ENCODE results near the gene GOLIM4.

GRCh38 chr3:168030577-168030976, 65.1 kb downstream of the GOLIM4 start:
- TF ChIP-seq REST (IDR thresholded peaks at IDR 0.05) = no peak
- no peak for TF ChIP-seq ZBTB33 (IDR thresholded peaks at IDR 0.05)
- no peak for TF ChIP-seq CTCF (IDR thresholded peaks at IDR 0.05; ENCODE audit: low read depth, low read length, missing input control)
- no peak for TF ChIP-seq YY1 (IDR thresholded peaks at IDR 0.05)
- no peak for TF ChIP-seq SP1 (IDR thresholded peaks at IDR 0.05)
- TF ChIP-seq RXRA (IDR thresholded peaks at IDR 0.05) = no peak
- no peak for TF ChIP-seq TAF1 (conservative IDR thresholded peaks at IDR 0.05)
- no peak for TF ChIP-seq GABPA (IDR thresholded peaks at IDR 0.05 in 1 of 2, conservative IDR thresholded peaks at IDR 0.05 in 1 of 2)
- TF ChIP-seq MAX (IDR thresholded peaks at IDR 0.05) = no peak
- no peak for TF ChIP-seq JUND (IDR thresholded peaks at IDR 0.05)
- no peak for TF ChIP-seq FOXA1 (IDR thresholded peaks at IDR 0.05)
- no peak for TF ChIP-seq RAD21 (IDR thresholded peaks at IDR 0.05)
- TF ChIP-seq ATF3 (IDR thresholded peaks at IDR 0.05) = no peak

Data from liver (tissue), 3 donors.